A375 (cell line): ENCODE results near the gene URB1. TPM values are rescaled to one million over a fixed set of nuclear protein-coding genes. Genes with fewer than 3 reads are reported as not detected.

Experiments
- small RNA-seq: library from RNA; depleted of rRNA; stranded (forward); fragments of <200 nt; gene quantifications from one replicate; pipeline ENCODE3, GENCODE V24; 2014
- total RNA-seq: library from RNA; depleted of rRNA; stranded (reverse); fragments of >200 nt; shearing (Covaris generic); gene quantifications from 2 replicates; pipeline ENCODE4 v1.2.3, GENCODE V29; 2014; rRNA removed

URB1 gene
- 22.2 and 22.9 TPM in 2 replicates for total RNA-seq

GRCh38 chr21:32392880-32393676, at the start of gene URB1:
Gene URB1, minus strand, starts transcription at chr21:32393012. Its CDS starts 102 bp downstream, at chr21:32392910.

GRCh38 chr21:32412162-32413014, 19.6 kb upstream of the URB1 start, which contains the start of gene EVA1C:
Gene EVA1C, plus strand, starts transcription at chr21:32412706. Its CDS starts 148 bp downstream, at chr21:32412854.

GRCh38 chr21:32298658-32299081, 94.1 kb downstream of the URB1 start, which contains the start of gene MRAP:
Gene MRAP, plus strand, starts transcription at chr21:32298855. Its CDS starts 117 bp downstream, at chr21:32298972.

GRCh38 chr21:32278518-32279376, 114.1 kb downstream of the URB1 start, which contains the start of gene MIS18A:
Gene MIS18A, minus strand, starts transcription at chr21:32279049. Its CDS starts 35 bp downstream, at chr21:32279014.

Small RNA genes lying within 50 kb of the gene (small RNA-seq; reads per million reads assigned to genes)
- 18.1 reads per million, percentile 92 among the genes with 10 or more reads in this experiment for gene SNORA80A

Other genes starting within 250 kb of the URB1 start
- 14.5 and 15.1 TPM in 2 replicates for gene MIS18A, start 114.0 kb downstream of the URB1 start, total RNA-seq
- not detected in 2 replicates for gene MRAP, start 94.2 kb downstream of the URB1 start, total RNA-seq
- gene EVA1C, start 19.7 kb upstream of the URB1 start, total RNA-seq: 5.2 and 11.0 TPM in 2 replicates
- gene TCP10L, start 192.5 kb upstream of the URB1 start, total RNA-seq: 0.34 and 1.3 TPM in 2 replicates
- 64.5 and 74.8 TPM in 2 replicates for gene CFAP298, start 219.4 kb upstream of the URB1 start, total RNA-seq